A549 (cell line): ENCODE results near the gene PBX4.

ENCODE experiments used
- EP300 ChIP-seq, 2 experiments: fragments of >200 bp; sonication (Bioruptor Twin); formaldehyde crosslinking; IDR thresholded peaks; 2 replicates in 1 of 2; 3 replicates in 1 of 2; pipeline ENCODE4 v1.6.1; 2016 to 2017
- NR3C1 ChIP-seq: fragments of >200 bp; sonication (Bioruptor Twin); formaldehyde crosslinking; IDR thresholded peaks from 3 replicates; pipeline ENCODE4 v1.6.1; 2017
- POLR2A ChIP-seq: IDR thresholded peaks from 2 replicates; pipeline ENCODE4 v1.6.1; 2012; ENCODE audit warnings: mild to moderate bottlenecking, low read length
- RNF2 ChIP-seq: fragments of 200-600 bp; sonication (generic); IDR thresholded peaks from 2 replicates; pipeline ENCODE4 v1.6.1; 2016; ENCODE audit warnings: low read depth, mild to moderate bottlenecking, antibody characterized with exemption, moderate library complexity, borderline replicate concordance
- TF ChIP-seq, protein P1 (sequence below): fragments of >200 bp; sonication (Bioruptor Twin); formaldehyde crosslinking; IDR thresholded peaks from 3 replicates; pipeline ENCODE4 v1.5.1; 2016
- TF ChIP-seq, protein P2 (sequence below): IDR thresholded peaks from 2 replicates; pipeline ENCODE4 v1.6.1; 2012
- TF ChIP-seq, protein P3 (sequence below): fragments of 200-600 bp; sonication (generic); IDR thresholded peaks from 2 replicates; pipeline ENCODE4 v1.6.1; 2016; ENCODE audit warnings: antibody characterized with exemption, mild to moderate bottlenecking, moderate library complexity

GRCh38 chr19:19610376-19611202, 7.9 kb downstream of the PBX4 start:
- TF ChIP-seq RNF2 = no peak
- TF ChIP-seq POLR2A = no peak
- TF ChIP-seq, protein P1, sequence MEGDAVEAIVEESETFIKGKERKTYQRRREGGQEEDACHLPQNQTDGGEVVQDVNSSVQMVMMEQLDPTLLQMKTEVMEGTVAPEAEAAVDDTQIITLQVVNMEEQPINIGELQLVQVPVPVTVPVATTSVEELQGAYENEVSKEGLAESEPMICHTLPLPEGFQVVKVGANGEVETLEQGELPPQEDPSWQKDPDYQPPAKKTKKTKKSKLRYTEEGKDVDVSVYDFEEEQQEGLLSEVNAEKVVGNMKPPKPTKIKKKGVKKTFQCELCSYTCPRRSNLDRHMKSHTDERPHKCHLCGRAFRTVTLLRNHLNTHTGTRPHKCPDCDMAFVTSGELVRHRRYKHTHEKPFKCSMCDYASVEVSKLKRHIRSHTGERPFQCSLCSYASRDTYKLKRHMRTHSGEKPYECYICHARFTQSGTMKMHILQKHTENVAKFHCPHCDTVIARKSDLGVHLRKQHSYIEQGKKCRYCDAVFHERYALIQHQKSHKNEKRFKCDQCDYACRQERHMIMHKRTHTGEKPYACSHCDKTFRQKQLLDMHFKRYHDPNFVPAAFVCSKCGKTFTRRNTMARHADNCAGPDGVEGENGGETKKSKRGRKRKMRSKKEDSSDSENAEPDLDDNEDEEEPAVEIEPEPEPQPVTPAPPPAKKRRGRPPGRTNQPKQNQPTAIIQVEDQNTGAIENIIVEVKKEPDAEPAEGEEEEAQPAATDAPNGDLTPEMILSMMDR = no peak
- TF ChIP-seq, protein P2, sequence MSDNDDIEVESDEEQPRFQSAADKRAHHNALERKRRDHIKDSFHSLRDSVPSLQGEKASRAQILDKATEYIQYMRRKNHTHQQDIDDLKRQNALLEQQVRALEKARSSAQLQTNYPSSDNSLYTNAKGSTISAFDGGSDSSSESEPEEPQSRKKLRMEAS = no peak
- TF ChIP-seq, protein P3, sequence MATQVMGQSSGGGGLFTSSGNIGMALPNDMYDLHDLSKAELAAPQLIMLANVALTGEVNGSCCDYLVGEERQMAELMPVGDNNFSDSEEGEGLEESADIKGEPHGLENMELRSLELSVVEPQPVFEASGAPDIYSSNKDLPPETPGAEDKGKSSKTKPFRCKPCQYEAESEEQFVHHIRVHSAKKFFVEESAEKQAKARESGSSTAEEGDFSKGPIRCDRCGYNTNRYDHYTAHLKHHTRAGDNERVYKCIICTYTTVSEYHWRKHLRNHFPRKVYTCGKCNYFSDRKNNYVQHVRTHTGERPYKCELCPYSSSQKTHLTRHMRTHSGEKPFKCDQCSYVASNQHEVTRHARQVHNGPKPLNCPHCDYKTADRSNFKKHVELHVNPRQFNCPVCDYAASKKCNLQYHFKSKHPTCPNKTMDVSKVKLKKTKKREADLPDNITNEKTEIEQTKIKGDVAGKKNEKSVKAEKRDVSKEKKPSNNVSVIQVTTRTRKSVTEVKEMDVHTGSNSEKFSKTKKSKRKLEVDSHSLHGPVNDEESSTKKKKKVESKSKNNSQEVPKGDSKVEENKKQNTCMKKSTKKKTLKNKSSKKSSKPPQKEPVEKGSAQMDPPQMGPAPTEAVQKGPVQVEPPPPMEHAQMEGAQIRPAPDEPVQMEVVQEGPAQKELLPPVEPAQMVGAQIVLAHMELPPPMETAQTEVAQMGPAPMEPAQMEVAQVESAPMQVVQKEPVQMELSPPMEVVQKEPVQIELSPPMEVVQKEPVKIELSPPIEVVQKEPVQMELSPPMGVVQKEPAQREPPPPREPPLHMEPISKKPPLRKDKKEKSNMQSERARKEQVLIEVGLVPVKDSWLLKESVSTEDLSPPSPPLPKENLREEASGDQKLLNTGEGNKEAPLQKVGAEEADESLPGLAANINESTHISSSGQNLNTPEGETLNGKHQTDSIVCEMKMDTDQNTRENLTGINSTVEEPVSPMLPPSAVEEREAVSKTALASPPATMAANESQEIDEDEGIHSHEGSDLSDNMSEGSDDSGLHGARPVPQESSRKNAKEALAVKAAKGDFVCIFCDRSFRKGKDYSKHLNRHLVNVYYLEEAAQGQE = no peak
- TF ChIP-seq EP300 (IDR thresholded peaks at IDR 0.05) = no peak
- no peak for TF ChIP-seq NR3C1
